ENCODE data around the gene LIMCH1. TPM values are rescaled to one million over a fixed set of nuclear protein-coding genes. Genes with fewer than 3 reads are reported as not detected.

LIMCH1 gene
- total RNA-seq, 1 donor = 9.0 TPM

DNA sequence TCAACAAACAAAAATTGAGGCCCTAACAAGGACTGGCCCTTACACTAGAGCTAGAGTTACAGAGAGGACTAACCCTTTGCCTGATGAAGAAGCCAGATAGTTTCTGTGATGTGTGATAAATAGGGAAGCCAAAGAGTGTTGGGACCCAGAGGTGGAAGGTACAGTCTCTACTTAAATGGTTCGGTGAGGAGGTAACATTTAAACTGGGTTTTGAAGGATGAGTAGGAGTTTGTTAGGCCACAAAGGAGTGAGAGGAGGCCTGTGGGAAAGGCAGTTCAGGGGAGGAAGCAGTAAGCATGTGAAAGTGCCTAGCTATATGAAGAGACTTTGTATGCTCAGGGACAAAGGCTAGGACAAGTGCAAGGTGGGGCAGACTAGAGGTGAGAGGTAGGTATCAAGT lies 23.8 kb upstream of the LIMCH1 start:
- Histone ChIP-seq H3K9me3 (ENCODE audit: low read depth, low read length) (no peaks in the 10 kb centered on the region), H4K20me1 (ENCODE audit: insufficient read depth, low read length) (no peaks in the 10 kb centered on the region), H3K4me2 (ENCODE audit: insufficient read depth, low read length) (no peak overlapping the region), H3K27me3 (ENCODE audit: insufficient read depth, low read length) (no peaks in the 10 kb centered on the region), H3K4me3 (ENCODE audit: insufficient read depth, low read length) (no peak overlapping the region), H3K4me1 (ENCODE audit: insufficient read depth, low read length) (no peaks in the 10 kb centered on the region), H3K36me3 (ENCODE audit: insufficient read depth, low read length) (no peaks in the 10 kb centered on the region), H3K79me2 (ENCODE audit: insufficient read depth, low read length) (no peaks in the 10 kb centered on the region), H3K27ac (ENCODE audit: low read depth, low read length) (no peak overlapping the region), H2AFZ (ENCODE audit: low read length) (no peak overlapping the region)
- TF ChIP-seq, protein P1, sequence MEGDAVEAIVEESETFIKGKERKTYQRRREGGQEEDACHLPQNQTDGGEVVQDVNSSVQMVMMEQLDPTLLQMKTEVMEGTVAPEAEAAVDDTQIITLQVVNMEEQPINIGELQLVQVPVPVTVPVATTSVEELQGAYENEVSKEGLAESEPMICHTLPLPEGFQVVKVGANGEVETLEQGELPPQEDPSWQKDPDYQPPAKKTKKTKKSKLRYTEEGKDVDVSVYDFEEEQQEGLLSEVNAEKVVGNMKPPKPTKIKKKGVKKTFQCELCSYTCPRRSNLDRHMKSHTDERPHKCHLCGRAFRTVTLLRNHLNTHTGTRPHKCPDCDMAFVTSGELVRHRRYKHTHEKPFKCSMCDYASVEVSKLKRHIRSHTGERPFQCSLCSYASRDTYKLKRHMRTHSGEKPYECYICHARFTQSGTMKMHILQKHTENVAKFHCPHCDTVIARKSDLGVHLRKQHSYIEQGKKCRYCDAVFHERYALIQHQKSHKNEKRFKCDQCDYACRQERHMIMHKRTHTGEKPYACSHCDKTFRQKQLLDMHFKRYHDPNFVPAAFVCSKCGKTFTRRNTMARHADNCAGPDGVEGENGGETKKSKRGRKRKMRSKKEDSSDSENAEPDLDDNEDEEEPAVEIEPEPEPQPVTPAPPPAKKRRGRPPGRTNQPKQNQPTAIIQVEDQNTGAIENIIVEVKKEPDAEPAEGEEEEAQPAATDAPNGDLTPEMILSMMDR (IDR thresholded peaks at IDR 0.05; ENCODE audit: extremely low read depth, low read depth, low read length) = no peak
- no peak for DNase-seq (ENCODE audit: insufficient read length, low spot score, missing footprints)

DNA sequence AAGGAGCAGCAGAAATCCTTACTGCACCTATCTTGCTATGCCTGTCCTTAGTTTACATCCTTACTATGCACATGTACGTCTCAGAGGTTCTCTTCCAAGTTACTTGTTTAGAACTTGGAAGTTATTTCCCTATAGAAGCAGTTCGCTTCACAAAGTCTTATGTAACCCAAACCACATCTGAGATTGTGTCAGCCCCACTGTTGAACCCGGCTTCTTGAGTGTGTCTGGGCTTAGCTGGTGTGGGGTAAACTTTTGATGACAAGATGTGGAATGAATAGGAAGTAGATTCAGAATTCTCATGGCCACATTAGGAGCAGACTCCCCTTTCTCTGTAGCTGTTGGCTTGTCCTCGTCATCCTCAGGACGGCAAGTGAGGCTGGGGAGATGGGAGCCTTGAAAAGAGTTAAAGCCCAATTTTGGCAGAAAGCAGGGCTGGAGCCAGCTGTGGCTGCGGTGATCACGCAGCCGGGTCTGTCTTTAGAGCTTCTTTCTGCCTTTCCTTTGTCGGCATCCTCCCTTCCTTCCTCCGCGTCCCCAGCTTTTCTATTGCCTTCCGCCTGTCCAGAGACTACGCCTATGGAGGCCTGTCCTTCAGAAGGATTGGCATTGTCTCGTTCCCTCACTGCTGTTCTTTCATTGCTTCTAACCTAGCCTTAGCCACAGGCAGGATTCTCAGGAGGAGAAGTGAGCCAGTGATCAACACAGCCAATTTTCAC lies 23.0 kb upstream of the LIMCH1 start:
- Histone ChIP-seq H3K9me3 (ENCODE audit: low read depth, low read length) (no peaks in the 10 kb centered on the region), H3K27me3 (ENCODE audit: insufficient read depth, low read length) (no peaks in the 10 kb centered on the region), H3K4me3 (ENCODE audit: insufficient read depth, low read length) (no peak overlapping the region), H3K4me1 (ENCODE audit: insufficient read depth, low read length) (no peaks in the 10 kb centered on the region), H3K4me2 (ENCODE audit: insufficient read depth, low read length) (no peak overlapping the region), H3K36me3 (ENCODE audit: insufficient read depth, low read length) (no peaks in the 10 kb centered on the region), H3K79me2 (ENCODE audit: insufficient read depth, low read length) (no peaks in the 10 kb centered on the region), H4K20me1 (ENCODE audit: insufficient read depth, low read length) (no peaks in the 10 kb centered on the region), H3K27ac (ENCODE audit: low read depth, low read length) (no peak overlapping the region), H2AFZ (ENCODE audit: low read length) (no peak overlapping the region)
- DNase-seq (ENCODE audit: insufficient read length, low spot score, missing footprints) = no peak
- TF ChIP-seq, protein P1 (IDR thresholded peaks at IDR 0.05; ENCODE audit: extremely low read depth, low read depth, low read length) = no peak

DNA sequence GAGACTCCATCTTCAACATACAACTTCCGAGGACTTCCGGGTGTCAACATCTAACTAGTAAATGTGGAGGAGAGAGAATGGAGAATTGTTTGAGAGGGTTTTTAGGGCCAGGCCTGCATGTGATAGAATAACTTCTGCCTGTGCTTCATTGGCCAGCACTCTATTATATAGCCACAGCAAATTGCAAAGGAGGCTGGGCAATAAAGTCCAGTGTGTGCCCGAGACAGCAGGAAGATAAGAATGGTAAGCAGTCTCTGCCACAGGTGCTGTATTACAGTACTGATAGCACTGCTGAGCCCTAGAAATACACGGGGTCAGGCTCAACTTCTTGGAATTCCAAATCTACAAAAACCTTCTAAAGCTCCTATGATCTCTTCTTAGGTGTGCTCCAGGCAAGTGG lies 20.8 kb upstream of the LIMCH1 start:
- Histone ChIP-seq H3K4me2 (ENCODE audit: insufficient read depth, low read length) (no peak overlapping the region), H3K79me2 (ENCODE audit: insufficient read depth, low read length) (no peaks in the 10 kb centered on the region), H3K4me1 (ENCODE audit: insufficient read depth, low read length) (no peaks in the 10 kb centered on the region), H4K20me1 (ENCODE audit: insufficient read depth, low read length) (no peaks in the 10 kb centered on the region), H3K36me3 (ENCODE audit: insufficient read depth, low read length) (no peaks in the 10 kb centered on the region), H3K27ac (ENCODE audit: low read depth, low read length) (no peak overlapping the region), H3K9me3 (ENCODE audit: low read depth, low read length) (no peaks in the 10 kb centered on the region), H3K4me3 (ENCODE audit: insufficient read depth, low read length) (no peak overlapping the region), H3K27me3 (ENCODE audit: insufficient read depth, low read length) (no peaks in the 10 kb centered on the region), H2AFZ (ENCODE audit: low read length) (no peak overlapping the region)
- TF ChIP-seq, protein P1 (IDR thresholded peaks at IDR 0.05; ENCODE audit: extremely low read depth, low read depth, low read length) = no peak
- DNase-seq (ENCODE audit: insufficient read length, low spot score, missing footprints) = no peak

DNA sequence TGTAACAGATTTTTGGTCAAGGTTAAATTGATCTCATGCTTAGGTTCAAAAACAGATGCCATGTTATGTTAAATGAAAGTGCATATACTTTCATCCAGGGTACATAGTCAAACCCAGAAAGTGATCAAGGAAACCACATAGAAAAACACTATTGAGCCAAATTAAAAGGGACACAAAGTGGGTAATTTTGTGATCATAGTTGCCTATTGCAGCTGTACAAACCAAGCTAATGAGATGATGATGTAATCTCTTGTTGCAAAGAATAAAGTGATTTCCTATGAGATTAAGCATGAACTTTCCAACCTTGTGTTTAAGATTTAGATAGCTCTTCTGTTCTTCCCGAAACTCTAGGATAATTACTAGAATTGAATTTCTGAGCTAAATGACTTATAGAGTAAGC lies 20.2 kb upstream of the LIMCH1 start:
- Histone ChIP-seq H3K4me3 (ENCODE audit: insufficient read depth, low read length) (no peak overlapping the region), H3K79me2 (ENCODE audit: insufficient read depth, low read length) (no peaks in the 10 kb centered on the region)
- no peak for DNase-seq (ENCODE audit: insufficient read length, low spot score, missing footprints)

More for the DNA sequence above, 20.2 kb upstream of the LIMCH1 start:
- no peaks in the 10 kb centered on the region for H3K27me3 ChIP-seq (ENCODE audit: insufficient read depth, low read length)
- no peaks in the 10 kb centered on the region for H3K4me1 ChIP-seq (ENCODE audit: insufficient read depth, low read length)
- no peaks in the 10 kb centered on the region for H3K9me3 ChIP-seq (ENCODE audit: low read depth, low read length)
- TF ChIP-seq, protein P1 (IDR thresholded peaks at IDR 0.05; ENCODE audit: extremely low read depth, low read depth, low read length) = no peak
- no peaks in the 10 kb centered on the region for H3K36me3 ChIP-seq (ENCODE audit: insufficient read depth, low read length)
- H4K20me1 ChIP-seq (ENCODE audit: insufficient read depth, low read length) = no peaks in the 10 kb centered on the region
- no peak overlapping the region for H3K4me2 ChIP-seq (ENCODE audit: insufficient read depth, low read length)
- no peak overlapping the region for H2AFZ ChIP-seq (ENCODE audit: low read length)
- no peak overlapping the region for H3K27ac ChIP-seq (ENCODE audit: low read depth, low read length)

Data from osteoblast (primary cell).